Natural killer cell (primary cell): ENCODE measurements around the gene DIO3. TPM values are rescaled to one million over a fixed set of nuclear protein-coding genes. Genes with fewer than 3 reads are reported as not detected.
"Not testable (repeated sequence)": the region's sequence is repeated elsewhere in the genome, so short reads cannot be mapped to it uniquely, and the experiment has no call there.

ENCODE experiments used
- ATAC-seq, 3 donors: fragments of 150-1000 bp in 2 of 3; fragments of 200-7000 bp in 1 of 3; cut with Tn5 transposase; 1 replicate in 1 of 3; 2 replicates in 2 of 3; pipeline ENCODE4 v1.10.0; 2021; ENCODE audit warnings: mild to moderate bottlenecking in 2 of 3, moderate library complexity in 2 of 3
- DNase-seq, 2 donors: peaks; one replicate each; pipeline versions ENCODE4 v3.0.0 to v3.0.0-alpha.2; 2013 to 2021; ENCODE audit warnings: mixed read lengths in 1 of 2
- H3K27ac ChIP-seq: one replicate; pipeline ENCODE4 v1.5.1; 2013; ENCODE audit warnings: mild to moderate bottlenecking, low read length
- H3K27me3 ChIP-seq: one replicate; pipeline ENCODE4 v1.6.1; 2013; ENCODE audit warnings: low read length; ENCODE audit not compliant: control insufficient read depth, insufficient read depth
- H3K36me3 ChIP-seq: one replicate; pipeline ENCODE4 v1.6.1; 2013; ENCODE audit warnings: low read length; ENCODE audit not compliant: control insufficient read depth, insufficient read depth
- H3K4me1 ChIP-seq: one replicate; pipeline ENCODE4 v1.6.1; 2013; ENCODE audit warnings: low read length; ENCODE audit not compliant: control insufficient read depth, insufficient read depth
- H3K4me3 ChIP-seq: one replicate; pipeline ENCODE4 v1.5.1; 2013; ENCODE audit warnings: low read length
- H3K9me3 ChIP-seq: one replicate; pipeline ENCODE4 v1.6.1; 2013; ENCODE audit warnings: low read length; ENCODE audit not compliant: control insufficient read depth, insufficient read depth
- H3K27ac Mint-ChIP-seq, 2 donors: one replicate each; pipeline ENCODE4 v1.8.0; 2022; ENCODE audit warnings: mild to moderate bottlenecking in 2 of 2, mixed read lengths in 2 of 2, moderate library complexity in 1 of 2
- H3K27me3 Mint-ChIP-seq, 2 donors: one replicate each; pipeline ENCODE4 v1.8.0; 2022; ENCODE audit warnings: low read depth in 2 of 2, mixed read lengths in 2 of 2
- H3K36me3 Mint-ChIP-seq: one replicate; pipeline ENCODE4 v1.8.0; 2022; ENCODE audit warnings: mixed read lengths
- H3K4me1 Mint-ChIP-seq, 2 donors: one replicate each; pipeline ENCODE4 v1.8.0; 2022; ENCODE audit warnings: mixed read lengths in 2 of 2
- H3K4me3 Mint-ChIP-seq: one replicate; pipeline ENCODE4 v1.8.0; 2022; ENCODE audit warnings: mild to moderate bottlenecking, moderate library complexity, mixed read lengths
- H3K9me3 Mint-ChIP-seq, 2 donors: one replicate each; pipeline ENCODE4 v1.8.0; 2022; ENCODE audit warnings: mixed read lengths in 2 of 2
- CTCF ChIP-seq: fragments of 200-600 bp; IDR thresholded peaks from one replicate; pipeline ENCODE4 v1.8.0; 2022; ENCODE audit warnings: antibody characterized with exemption
- WGBS: methylation state at CpG from one replicate; pipeline ENCODE4 v1.1.7; 2013; ENCODE audit warnings: missing lambda C conversion rate; ENCODE audit not compliant: insufficient coverage; 5-methylcytosine and 5-hydroxymethylcytosine counted together
- intact Hi-C: fragments of 100-400 bp; cut with micrococcal nuclease; formaldehyde crosslinking; loops from one replicate; pipeline ENCODE4 v1.14.2; 2022
- total RNA-seq, 4 donors: library from RNA; stranded (reverse); fragments of 120-200 nt in 1 of 4; gene quantifications; one replicate each; pipeline versions ENCODE4 v1.2.3 to v1.2.4, GENCODE V29; 2013 to 2022

DIO3 gene
- total RNA-seq, 3 donors from 2014 or later (not counting 1 experiment from before 2014, with no cell fraction given), result not detected

GRCh38 chr14:101553393-101553792, 7.9 kb upstream of the DIO3 start:
- TF ChIP-seq CTCF, result no peak
- no peaks in the 10 kb centered on the region for H3K9me3 Mint-ChIP-seq
- H3K27ac Mint-ChIP-seq, result no peak overlapping the region
- peaks cover 21 to 39% of the 10 kb centered on the region in 2 donors for H3K27me3 Mint-ChIP-seq
- H3K27ac ChIP-seq, result no peak overlapping the region
- no peaks in the 10 kb centered on the region for H3K36me3 Mint-ChIP-seq
- no peak overlapping the region for H3K4me3 Mint-ChIP-seq
- H3K9me3 ChIP-seq, result no peaks in the 10 kb centered on the region
- no peak for DNase-seq
- intact Hi-C loops, result no loop called here
- H3K27me3 ChIP-seq, result peaks cover 3% of the 10 kb centered on the region
- H3K4me1 ChIP-seq, result no peaks in the 10 kb centered on the region
- H3K4me3 ChIP-seq, result no peak overlapping the region
- WGBS, result no CpG with 5 or more reads among the region's 1 CpG
- ATAC-seq, result no peak
- no peaks in the 10 kb centered on the region for H3K4me1 Mint-ChIP-seq
- no peaks in the 10 kb centered on the region for H3K36me3 ChIP-seq

DNA sequence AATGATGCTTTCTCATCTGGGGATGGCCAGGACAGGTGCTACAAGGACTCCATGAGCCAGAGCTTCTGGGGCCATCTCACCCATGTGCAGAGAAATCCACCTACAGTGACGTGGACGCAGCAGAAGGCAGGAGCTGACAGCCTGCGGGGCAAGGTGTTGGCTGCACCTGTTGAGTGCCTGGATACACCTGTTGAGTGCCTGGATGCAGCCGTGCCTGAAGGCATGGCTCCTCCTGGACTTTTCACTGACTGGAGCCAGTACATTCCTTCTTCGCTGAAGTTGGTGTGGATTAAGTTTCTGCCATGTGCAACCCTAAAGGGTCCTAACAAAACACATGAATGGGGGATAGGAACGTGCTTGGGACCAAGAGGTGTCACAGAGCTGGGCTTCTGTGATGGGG, 7.4 kb upstream of the DIO3 start:
- intact Hi-C loops, result no loop called here

DNA sequence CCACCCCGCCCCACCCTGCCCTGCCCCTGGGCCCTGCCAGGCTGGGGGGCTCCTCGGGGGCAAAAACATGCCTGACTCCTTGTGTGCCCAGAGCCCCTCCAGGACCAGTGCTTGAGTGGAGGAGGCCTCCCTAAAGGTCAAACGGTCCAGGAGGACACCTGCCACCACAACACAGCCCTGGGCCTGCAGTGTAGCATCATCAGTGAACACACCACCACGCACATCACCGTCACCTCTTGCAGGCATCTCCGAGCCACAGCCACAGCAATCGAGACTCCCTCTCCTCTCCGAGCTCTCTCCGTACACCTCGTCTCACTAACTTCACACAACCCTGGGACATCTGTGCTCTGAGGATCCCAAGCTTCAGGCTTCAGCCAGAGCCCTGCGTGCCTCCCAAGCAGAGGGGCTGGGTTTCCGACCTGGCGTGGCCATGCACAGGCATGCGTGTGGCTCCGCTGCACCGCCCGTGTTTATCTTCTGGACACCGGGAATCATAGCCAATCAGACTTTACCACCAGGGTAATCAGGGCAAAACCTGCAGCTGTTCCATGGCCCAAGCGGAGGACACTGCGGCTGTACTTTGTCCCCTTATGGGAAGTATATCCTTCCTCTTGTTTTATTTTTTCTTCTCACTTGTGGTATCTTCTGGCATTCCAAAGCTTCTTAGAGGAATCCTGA, 6.2 kb upstream of the DIO3 start:
- no peaks in the 10 kb centered on the region for H3K9me3 ChIP-seq
- H3K4me3 ChIP-seq, result no peak overlapping the region
- H3K9me3 Mint-ChIP-seq, result no peaks in the 10 kb centered on the region
- no peak for DNase-seq
- intact Hi-C loops, result no loop called here
- no peak for ATAC-seq
- H3K4me1 ChIP-seq, result no peaks in the 10 kb centered on the region
- H3K4me3 Mint-ChIP-seq, result no peak overlapping the region
- no peak overlapping the region for H3K27ac Mint-ChIP-seq
- H3K4me1 Mint-ChIP-seq, result no peaks in the 10 kb centered on the region
- no peaks in the 10 kb centered on the region for H3K36me3 Mint-ChIP-seq
- 88% methylated on average over 20 of the region's 20 CpGs for WGBS
- no peak overlapping the region for H3K27ac ChIP-seq
- peaks cover 21 to 47% of the 10 kb centered on the region in 2 donors for H3K27me3 Mint-ChIP-seq
- TF ChIP-seq CTCF, result no peak
- no peaks in the 10 kb centered on the region for H3K36me3 ChIP-seq
- H3K27me3 ChIP-seq, result peaks cover 9% of the 10 kb centered on the region

More for the DNA sequence above, 7.4 kb upstream of the DIO3 start:
- H3K4me3 ChIP-seq, result no peak overlapping the region
- Mint-ChIP-seq H3K27me3 (peaks cover 21 to 44% of the 10 kb centered on the region in 2 donors), H3K9me3 (no peaks in the 10 kb centered on the region), H3K27ac (no peak overlapping the region), H3K36me3 (no peaks in the 10 kb centered on the region), H3K4me1 (no peaks in the 10 kb centered on the region), H3K4me3 (no peak overlapping the region)
- DNase-seq (no peak), ATAC-seq (no peak)
- no peaks in the 10 kb centered on the region for H3K36me3 ChIP-seq
- no peak overlapping the region for H3K27ac ChIP-seq
- H3K4me1 ChIP-seq, result no peaks in the 10 kb centered on the region
- no peaks in the 10 kb centered on the region for H3K9me3 ChIP-seq
- H3K27me3 ChIP-seq, result peaks cover 5% of the 10 kb centered on the region
- 91% methylated on average over 6 of the region's 6 CpGs for WGBS
- TF ChIP-seq CTCF, result no peak

- H3K4me3 ChIP-seq, H3K27ac Mint-ChIP-seq, H3K9me3 Mint-ChIP-seq, H3K36me3 ChIP-seq, H3K9me3 ChIP-seq, H3K36me3 Mint-ChIP-seq, DNase-seq, H3K27ac ChIP-seq, H3K4me1 Mint-ChIP-seq, H3K4me1 ChIP-seq, H3K4me3 Mint-ChIP-seq, intact Hi-C loops, ATAC-seq, H3K27me3 ChIP-seq: not testable (repeated sequence)
- peaks cover 21 to 46% of the 10 kb centered on the region in 2 donors for H3K27me3 Mint-ChIP-seq
- 85% methylated on average over 5 of the region's 5 CpGs for WGBS
These were observed 5.6 kb upstream of the DIO3 start for GRCh38 chr14:101555669-101556043.
